CMK (cell line): ENCODE results near the gene CDK6.
A peak's percentile ranks its signal among the peaks of the same experiment; 100 is the strongest.
"Not testable (repeated sequence)": the region's sequence is repeated elsewhere in the genome, so short reads cannot be mapped to it uniquely, and the experiment has no call there.

ENCODE experiments used
- DNase-seq: peaks from one replicate; pipeline ENCODE4 v3.0.0-alpha.2; 2010; ENCODE audit warnings: low read depth

CDK6 gene

DNA sequence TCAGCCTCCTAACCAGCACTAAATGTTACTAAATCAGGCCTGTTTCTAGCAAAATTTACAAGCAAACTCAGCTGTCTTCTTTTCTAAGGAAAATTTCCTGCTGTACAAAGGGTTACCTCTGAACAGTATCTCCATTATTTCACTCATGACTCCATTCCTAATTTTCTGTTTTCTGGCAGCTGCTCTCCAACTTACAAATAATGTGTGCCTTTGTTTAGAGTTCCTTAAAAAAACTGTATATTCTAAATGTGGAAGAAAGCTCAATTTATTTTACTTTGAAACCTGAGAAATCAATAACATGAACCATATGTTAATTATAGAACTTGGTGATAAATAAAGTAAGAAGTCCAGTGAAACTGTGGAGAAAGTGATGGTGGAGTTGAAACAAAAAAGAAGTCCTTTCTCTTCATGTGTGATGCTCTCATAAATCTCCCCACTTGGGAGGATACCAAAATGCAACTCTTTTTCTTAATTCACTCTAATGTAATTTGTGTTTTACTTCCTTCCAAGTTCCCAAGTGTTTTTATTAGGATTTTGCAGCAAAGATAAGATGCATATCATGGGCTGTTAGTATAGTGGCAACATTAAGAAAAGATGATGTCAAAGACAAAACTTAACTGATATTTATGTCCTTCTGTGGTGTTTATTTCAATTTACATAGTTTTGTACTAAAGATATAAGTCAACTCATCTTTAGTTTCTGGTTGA, 74.8 kb downstream of the CDK6 start:
- DNase-seq: no peak

GRCh38 chr7:92758796-92759431, 77.5 kb downstream of the CDK6 start:
- no peak for DNase-seq

- DNase-seq: not testable (repeated sequence)
These were observed 79.0 kb downstream of the CDK6 start for GRCh38 chr7:92757311-92757910.

DNA sequence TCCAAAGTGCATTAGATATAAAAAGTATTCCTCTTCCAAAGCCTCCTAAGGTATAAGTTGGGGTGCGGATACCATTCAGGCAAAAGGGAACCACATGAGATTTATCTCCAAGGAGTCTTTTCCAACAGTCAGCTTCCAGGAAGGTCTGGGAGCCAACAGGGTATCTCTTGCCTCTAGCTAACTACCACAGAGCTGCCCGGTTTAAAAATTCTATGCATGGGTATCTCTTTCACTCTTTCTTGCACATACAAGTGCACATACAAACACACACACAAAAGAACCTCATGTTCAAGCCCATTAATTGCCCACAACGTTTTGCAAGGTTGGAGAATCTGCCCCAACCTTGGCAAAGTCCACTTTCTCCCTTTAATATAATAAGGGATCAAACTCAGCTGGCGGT, 80.7 kb downstream of the CDK6 start:
- no peak for DNase-seq

DNA sequence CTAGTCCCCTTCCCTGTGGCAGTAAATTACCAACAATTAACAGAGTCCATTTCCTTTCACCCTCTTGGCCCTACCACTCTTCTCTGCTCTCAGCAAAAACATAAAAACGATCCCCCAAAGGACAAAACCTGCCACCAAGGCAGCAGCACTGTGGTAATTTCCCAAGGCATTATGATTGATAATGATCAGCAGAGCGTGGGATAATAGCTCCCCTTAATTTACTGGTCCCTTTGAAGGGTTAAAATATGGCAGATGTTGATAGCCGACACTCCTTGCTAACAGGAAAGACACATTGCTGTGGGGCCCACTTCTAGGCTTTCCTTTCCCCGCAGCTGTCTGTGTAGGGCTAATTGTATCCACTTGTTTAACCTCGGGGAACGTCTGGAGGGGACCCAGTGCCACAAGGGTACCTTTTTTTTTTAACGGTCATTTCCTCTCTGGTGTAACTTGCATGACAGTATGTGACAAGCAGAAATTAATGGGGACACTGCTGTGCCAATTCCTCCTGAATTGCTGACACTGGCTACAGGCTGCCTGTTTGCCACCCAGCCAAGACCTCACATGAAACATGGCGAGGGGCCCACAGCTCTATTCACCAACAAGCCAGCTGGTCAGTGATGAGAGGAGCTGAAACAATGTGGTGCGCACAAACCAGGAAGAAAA, 81.3 kb downstream of the CDK6 start:
- DNase-seq: peak; percentile 83

DNA sequence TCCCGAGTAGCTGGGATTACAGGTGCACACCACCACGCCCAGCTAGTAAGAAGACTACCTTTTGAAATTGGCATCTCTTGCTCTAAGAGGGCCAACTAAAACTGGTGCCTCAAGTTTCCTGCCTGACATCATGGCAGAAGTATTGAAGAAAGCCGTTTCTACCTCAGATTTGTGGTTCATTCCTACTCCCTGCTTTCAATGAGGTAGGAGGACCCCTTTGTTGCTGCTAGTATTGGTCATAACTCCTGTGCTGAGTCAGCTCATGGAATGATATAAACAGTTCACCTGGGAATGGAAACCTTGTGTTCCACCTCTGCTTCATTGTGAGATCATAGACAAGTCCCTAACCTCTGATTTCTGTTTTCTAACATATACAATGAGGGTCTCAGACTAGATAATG, 82.8 kb downstream of the CDK6 start:
- no peak for DNase-seq

DNA sequence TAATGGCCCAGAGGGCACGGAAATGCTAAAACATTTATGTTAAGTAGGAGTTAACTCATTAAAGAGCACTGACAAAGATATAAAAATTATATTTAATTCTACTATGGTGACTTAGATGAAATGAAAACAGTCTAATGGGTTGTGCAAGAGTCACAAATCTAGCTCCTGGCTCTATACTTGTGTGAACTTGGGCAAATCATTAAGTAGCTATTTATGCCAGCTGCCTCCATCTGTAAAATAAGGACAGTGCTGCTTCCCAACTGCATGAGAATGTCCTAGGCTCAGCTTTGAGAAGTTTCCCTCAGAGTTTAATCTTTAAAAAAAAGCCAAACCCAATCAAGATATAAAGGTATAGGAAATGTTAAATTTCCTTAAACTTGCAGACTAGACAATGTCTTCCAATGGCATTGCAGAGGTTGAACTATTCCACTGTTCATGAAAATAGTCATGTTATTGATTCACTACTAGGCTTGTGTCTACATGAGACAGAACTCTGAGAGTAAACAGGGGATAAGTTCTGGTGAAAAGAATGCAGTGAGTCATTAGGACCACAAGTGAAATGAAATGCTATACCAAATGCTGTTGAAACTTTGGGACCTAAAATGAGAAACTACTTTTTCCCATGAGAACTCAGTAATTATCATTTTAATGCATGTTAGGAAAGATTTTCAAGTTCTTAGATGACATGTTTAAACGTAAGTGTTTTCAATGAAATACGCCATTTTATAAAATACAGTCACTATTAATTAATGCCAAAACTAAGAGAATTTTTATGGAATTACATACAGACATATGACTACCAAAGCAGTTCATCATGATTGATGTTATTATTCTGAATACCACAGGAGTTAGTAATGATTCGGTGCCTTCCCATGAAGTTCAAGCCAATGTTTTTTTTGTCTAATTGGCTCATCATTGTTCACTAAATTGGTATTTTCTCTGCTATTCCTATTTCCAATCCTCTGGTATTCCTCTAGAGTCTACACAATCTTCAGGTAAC, 84.2 kb downstream of the CDK6 start:
- DNase-seq: no peak

- no peak for DNase-seq
These were observed 85.4 kb downstream of the CDK6 start for GRCh38 chr7:92750946-92751345.

DNA sequence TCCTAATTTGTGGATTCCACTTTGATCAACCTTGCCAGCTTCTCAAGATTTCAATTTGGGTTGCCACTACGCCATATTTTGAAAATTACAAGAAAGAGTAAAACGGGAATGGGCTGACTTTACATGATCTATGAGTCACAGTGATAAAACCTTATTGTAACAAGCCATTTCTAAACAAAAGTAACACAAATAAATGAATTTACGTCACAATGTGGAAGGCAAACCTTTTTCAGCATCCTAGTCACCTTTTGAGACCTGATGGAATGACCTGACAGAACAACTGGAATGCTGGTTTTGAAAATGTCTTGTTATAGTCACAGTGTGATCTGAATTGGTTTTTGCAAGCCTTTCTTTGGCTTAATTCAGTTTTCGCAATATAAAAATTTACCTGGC, 85.9 kb downstream of the CDK6 start:
- DNase-seq: no peak

DNA sequence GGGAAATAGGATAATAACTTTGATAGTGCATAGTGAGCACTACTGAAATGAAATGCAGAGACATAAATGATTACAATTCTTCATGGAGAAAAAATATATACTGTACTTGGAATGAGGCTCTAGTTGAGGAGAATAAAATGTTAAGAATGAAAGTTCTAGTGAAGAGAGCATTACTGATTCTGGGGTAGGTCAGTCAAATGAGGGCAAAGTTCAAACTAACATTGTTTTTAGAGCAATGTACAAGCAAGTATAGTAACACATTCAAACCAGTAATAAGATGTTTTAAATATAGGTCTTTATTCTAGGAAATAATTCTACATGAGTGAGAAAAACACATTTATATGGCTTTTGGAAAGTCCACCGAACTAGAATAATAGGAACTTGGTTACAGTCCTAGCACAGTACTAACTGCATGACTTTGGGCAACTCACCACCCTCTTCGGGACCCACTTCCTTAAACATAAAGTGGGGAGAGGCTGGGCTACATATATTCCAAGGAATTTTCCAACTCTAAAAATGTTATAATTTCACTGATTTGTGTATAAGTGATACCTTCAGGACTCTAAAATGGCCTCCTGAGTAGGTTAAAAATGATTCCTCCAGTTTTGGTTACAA, 86.4 kb downstream of the CDK6 start:
- no peak for DNase-seq

DNA sequence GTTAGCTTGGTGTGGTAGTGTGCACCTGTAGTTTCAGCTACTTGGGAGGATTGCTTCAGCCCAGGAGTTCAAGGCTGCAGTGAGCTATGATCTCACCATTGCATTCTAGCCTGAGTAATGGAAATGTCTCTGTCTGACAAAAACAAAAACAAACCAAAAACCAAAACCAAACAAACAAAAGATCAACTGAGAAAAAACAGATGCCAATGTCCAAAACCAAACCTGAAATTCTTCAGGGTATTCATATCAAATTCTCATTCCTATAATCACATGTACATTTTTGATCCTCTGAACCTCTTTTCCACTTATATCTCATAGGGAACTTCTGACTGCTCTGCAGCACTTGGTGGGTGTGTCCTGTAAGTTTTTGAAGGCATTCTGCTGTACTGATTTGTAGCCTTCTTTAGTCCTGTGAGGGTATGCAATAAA, 87.0 kb downstream of the CDK6 start:
- no peak for DNase-seq

DNA sequence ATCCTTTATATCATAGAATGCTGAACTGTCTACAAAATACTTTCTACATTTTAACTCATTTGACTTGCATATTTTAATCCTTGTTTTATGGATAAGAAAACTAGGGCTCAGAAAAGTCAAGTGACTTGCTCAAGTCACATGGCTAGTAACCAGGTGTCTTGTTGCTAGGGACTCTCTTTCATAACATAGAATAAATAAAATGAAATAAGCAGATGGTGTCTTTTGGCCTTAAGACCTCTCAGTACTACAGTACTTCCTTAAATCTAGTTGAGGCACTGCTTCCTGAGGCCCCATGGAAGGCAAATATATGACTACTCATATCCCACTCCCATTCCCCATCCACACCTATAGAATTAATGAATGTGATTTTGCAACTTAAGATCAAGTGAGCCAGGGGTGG, 87.9 kb downstream of the CDK6 start:
- DNase-seq: no peak

DNA sequence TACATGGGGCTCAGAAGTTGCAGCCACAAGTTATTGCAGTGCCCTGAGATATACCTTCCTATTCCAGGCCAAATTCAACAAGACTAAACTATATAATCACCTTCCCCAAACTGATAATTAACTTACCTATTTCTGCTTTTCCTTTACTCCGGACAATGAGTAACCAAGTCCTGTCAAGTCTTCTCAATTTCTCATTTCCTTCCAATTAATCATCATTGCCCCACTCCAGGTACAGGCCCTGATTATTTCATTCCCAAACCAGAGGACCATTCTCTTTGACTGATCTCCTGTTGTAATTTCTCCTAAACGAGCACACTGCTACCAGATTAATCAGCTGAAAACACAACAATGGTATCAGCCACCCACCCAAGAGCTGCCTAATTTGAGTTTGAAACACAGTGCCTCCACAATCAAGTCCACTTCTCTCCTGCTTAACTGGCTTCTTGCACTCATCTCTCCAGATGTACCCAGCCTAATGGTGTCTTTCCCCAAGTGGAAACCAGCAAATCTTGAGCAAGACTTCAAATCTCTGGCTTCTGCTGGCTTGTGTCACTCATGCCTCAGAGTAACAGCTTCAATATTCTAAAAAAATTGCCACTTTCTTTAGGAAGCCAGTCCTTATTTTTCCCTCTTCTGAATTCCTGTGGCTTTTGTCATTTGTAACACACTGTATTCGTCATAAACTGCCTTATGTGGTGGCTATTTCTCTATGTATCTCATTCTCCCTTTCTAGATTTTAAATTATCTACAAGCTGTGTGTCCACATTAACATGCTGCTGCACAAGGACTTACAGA, 89.1 kb downstream of the CDK6 start:
- no peak for DNase-seq

DNA sequence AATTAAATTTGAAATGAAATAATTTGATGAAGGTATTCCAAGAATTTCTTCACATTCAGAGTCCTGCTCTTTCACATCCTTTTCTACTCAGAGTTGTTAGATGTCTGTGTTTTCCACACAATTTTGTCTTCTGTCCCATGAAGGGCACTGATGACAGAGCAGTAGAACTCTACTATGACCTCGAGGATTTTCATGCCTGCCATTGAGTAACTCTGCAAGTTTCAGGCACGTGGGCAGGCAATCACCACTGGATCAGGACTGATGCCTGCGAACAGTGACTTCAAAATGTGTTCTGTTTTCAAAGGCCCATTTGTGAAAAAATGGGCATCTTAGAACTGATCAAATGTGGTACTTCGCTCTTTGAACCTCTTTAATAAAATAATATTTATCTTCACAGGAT, 91.1 kb downstream of the CDK6 start:
- DNase-seq: no peak

DNA sequence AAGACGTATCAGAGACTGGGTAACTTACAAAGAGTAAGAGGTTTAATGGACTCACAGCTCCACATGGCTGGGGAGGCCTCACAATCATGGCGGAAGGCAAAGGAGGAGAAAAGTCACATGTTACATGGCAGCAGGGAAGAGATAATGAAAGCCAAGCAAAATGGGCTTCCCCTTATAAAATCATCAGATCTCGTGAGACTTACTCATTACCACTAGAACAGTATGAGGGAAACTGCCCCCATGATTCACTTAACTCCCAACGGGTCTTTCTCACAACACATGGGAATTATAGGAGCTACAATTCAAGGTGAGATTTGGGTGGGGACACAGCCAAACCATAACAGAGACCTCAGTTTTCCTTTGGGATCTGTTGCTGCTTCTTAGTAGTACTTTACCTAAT, 92.2 kb downstream of the CDK6 start:
- not testable (repeated sequence) for DNase-seq

- no peak for DNase-seq
These were observed 94.2 kb downstream of the CDK6 start for GRCh38 chr7:92742186-92742585.

GRCh38 chr7:92740700-92741126, 95.7 kb downstream of the CDK6 start:
- no peak for DNase-seq

- DNase-seq: no peak
These were observed 96.2 kb downstream of the CDK6 start for GRCh38 chr7:92740134-92740533.

- no peak for DNase-seq
These were observed 97.3 kb downstream of the CDK6 start for GRCh38 chr7:92739091-92739490.

DNA sequence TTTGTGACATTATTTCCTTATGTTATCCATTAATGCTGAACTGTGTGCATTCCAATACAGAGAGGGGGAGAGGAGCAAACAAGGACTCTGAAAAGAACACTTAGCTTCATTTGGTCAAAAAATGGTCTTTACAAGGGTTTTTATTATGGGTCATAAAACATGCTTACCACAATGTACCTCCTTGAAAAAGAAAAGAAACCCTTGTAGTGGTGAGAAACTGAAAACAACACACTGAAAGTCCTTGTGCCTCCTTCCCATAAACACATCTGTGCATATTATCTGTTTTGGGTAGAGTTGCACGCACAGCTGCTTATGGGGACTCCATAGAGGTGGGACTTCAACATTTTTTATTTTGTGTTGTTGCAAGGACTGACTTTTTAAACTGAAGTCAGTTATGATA, 98.7 kb downstream of the CDK6 start:
- no peak for DNase-seq
